H1 (cell line): ENCODE measurements around the gene CDKN1B. TPM values are rescaled to one million over a fixed set of nuclear protein-coding genes. Genes with fewer than 3 reads are reported as not detected.

Experiments
- CTCF ChIA-PET: fragments of 300-600 bp; sonication (Branson Sonifier 250); formaldehyde crosslinking; loops from one replicate; lab custom pipeline; 2021; ENCODE audit not compliant: partially characterized antibody; lab: Charles Lee
- POLR2A ChIA-PET: fragments of 300-600 bp; sonication (Branson Sonifier 250); formaldehyde crosslinking; loops from one replicate; lab custom pipeline; 2021; ENCODE audit warnings: inconsistent platforms; ENCODE audit not compliant: partially characterized antibody; lab: Charles Lee
- DNase-seq, 2 experiments: peaks; one replicate each; pipeline versions ENCODE4 v3.0.0 to v3.0.0-alpha.2; 2010 to 2022; ENCODE audit warnings: low spot score in 2 of 2, low read depth in 1 of 2, mixed read lengths in 1 of 2
- FAIRE-seq: peaks from 2 replicates; lab custom pipeline; 2011; peaks lifted over from hg19 to GRCh38; lab: Jason Lieb, UNC
- H2AFZ ChIP-seq: 2 replicates; pipeline ENCODE4 v1.8.1; 2012; ENCODE audit warnings: low read length, inconsistent platforms
- H2AK5ac ChIP-seq: 2 replicates; pipeline ENCODE4 v1.6.1; 2013; ENCODE audit warnings: low read depth, low read length
- H2BK120ac ChIP-seq: replicated peaks from 2 replicates; pipeline ENCODE3; 2013; ENCODE audit warnings: low read depth, low read length, inconsistent platforms
- H2BK12ac ChIP-seq: 2 replicates; pipeline ENCODE4 v1.6.1; 2013; ENCODE audit warnings: low read depth, low read length
- H2BK15ac ChIP-seq: 2 replicates; pipeline ENCODE4 v1.6.1; 2013; ENCODE audit warnings: low read length
- H2BK20ac ChIP-seq: 2 replicates; pipeline ENCODE4 v1.6.1; 2013; ENCODE audit warnings: low read length
- H2BK5ac ChIP-seq: 2 replicates; pipeline ENCODE4 v1.6.1; 2013; ENCODE audit warnings: low read depth, low read length
- H3K14ac ChIP-seq: 2 replicates; pipeline ENCODE4 v1.6.1; 2013; ENCODE audit warnings: inconsistent platforms; ENCODE audit not compliant: insufficient read length
- H3K18ac ChIP-seq: 2 replicates; pipeline ENCODE4 v1.6.1; 2013; ENCODE audit warnings: low read length; ENCODE audit errors: extremely low read depth
- H3K23ac ChIP-seq: 2 replicates; pipeline ENCODE4 v1.6.1; 2013; ENCODE audit warnings: inconsistent platforms; ENCODE audit not compliant: insufficient read length
- H3K23me2 ChIP-seq: 2 replicates; pipeline ENCODE4 v1.6.1; 2013; ENCODE audit warnings: low read depth, low read length
- H3K27ac ChIP-seq: 2 replicates; pipeline ENCODE4 v1.6.1; 2011; ENCODE audit warnings: low read depth, low read length, inconsistent platforms
- H3K27me3 ChIP-seq, 4 experiments: replicated peaks in 1 of 4; 1 replicate in 1 of 4; 2 replicates in 3 of 4; pipeline versions ENCODE4 v1.6.1 to v1.8.1; 2011 to 2013; ENCODE audit warnings: low read length in 3 of 4, mild to moderate bottlenecking in 3 of 4, inconsistent platforms in 2 of 4, mixed read lengths in 2 of 4, moderate library complexity in 1 of 4; ENCODE audit not compliant: control insufficient read depth in 3 of 4, insufficient read depth in 3 of 4; ENCODE audit errors: extremely low read depth in 1 of 4
- H3K36me3 ChIP-seq, 4 experiments: 2 replicates each; pipeline versions ENCODE4 v1.6.1 to v1.8.1; 2011 to 2013; ENCODE audit warnings: mild to moderate bottlenecking in 4 of 4, low read length in 3 of 4, moderate library complexity in 2 of 4, control low read depth in 1 of 4, inconsistent platforms in 1 of 4; ENCODE audit not compliant: insufficient read depth in 4 of 4, control insufficient read depth in 2 of 4
- H3K4ac ChIP-seq: replicated peaks from 2 replicates; pipeline ENCODE3; 2013; ENCODE audit warnings: low read length, low read depth, mixed read lengths, inconsistent platforms; ENCODE audit not compliant: insufficient read length
- H3K4me1 ChIP-seq, 4 experiments: replicated peaks in 1 of 4; 1 replicate in 1 of 4; 2 replicates in 3 of 4; pipeline versions ENCODE4 v1.6.1 to v1.8.1; 2011 to 2013; ENCODE audit warnings: low read length in 3 of 4, inconsistent platforms in 2 of 4, mixed read lengths in 1 of 4; ENCODE audit not compliant: insufficient read depth in 4 of 4, control insufficient read depth in 3 of 4
- H3K4me2 ChIP-seq, 2 experiments: 2 replicates each; pipeline versions ENCODE4 v1.6.1 to v1.8.1; 2011 to 2013; ENCODE audit warnings: low read depth in 2 of 2, low read length in 2 of 2, control low read depth in 1 of 2, inconsistent platforms in 1 of 2, mild to moderate bottlenecking in 1 of 2; ENCODE audit not compliant: insufficient read depth in 1 of 2
- H3K4me3 ChIP-seq, 4 experiments: fragments of 200-600, 300-600 bp in 1 of 4; sonication (generic), shearing (Covaris generic), sonication (Bioruptor Twin) in 1 of 4; 2 replicates each; pipeline versions ENCODE4 v1.5.1 to v1.8.1; 2011 to 2016; ENCODE audit warnings: low read length in 4 of 4, low read depth in 3 of 4, control low read depth in 2 of 4, inconsistent platforms in 2 of 4, mild to moderate bottlenecking in 2 of 4, mixed read lengths in 1 of 4, moderate library complexity in 1 of 4; ENCODE audit not compliant: insufficient read depth in 2 of 4; ENCODE audit errors: extremely low read depth in 1 of 4
- H3K56ac ChIP-seq: replicated peaks from 2 replicates; pipeline ENCODE3; 2013; ENCODE audit warnings: low read depth, mild to moderate bottlenecking, mixed read lengths, low read length, inconsistent platforms; ENCODE audit not compliant: insufficient read length
- H3K79me1 ChIP-seq: 2 replicates; pipeline ENCODE4 v1.6.1; 2013; ENCODE audit warnings: low read depth, low read length, control low read depth
- H3K79me2 ChIP-seq, 2 experiments: 2 replicates each; pipeline versions ENCODE4 v1.6.1 to v1.8.1; 2012 to 2013; ENCODE audit warnings: low read length in 2 of 2, mild to moderate bottlenecking in 2 of 2, inconsistent platforms in 1 of 2; ENCODE audit not compliant: insufficient read depth in 2 of 2, control insufficient read depth in 1 of 2
- H3K9ac ChIP-seq, 4 experiments: replicated peaks in 1 of 4; 1 replicate in 1 of 4; 2 replicates in 3 of 4; pipeline versions ENCODE4 v1.6.1 to v1.8.1; 2011 to 2013; ENCODE audit warnings: low read depth in 3 of 4, low read length in 3 of 4, control low read depth in 2 of 4, mild to moderate bottlenecking in 2 of 4, moderate library complexity in 2 of 4, inconsistent platforms in 1 of 4; ENCODE audit errors: extremely low read depth in 1 of 4
- H3K9me3 ChIP-seq, 2 experiments: 2 replicates each; pipeline versions ENCODE4 v1.6.1 to v1.8.1; 2012 to 2013; ENCODE audit warnings: mild to moderate bottlenecking in 2 of 2, moderate library complexity in 2 of 2, control low read depth in 1 of 2, inconsistent platforms in 1 of 2, low read depth in 1 of 2, low read length in 1 of 2, mixed read lengths in 1 of 2; ENCODE audit not compliant: insufficient read depth in 2 of 2
- H4K20me1 ChIP-seq, 2 experiments: replicated peaks in 1 of 2; 2 replicates each; pipeline versions ENCODE3 to v1.8.1; 2011 to 2013; ENCODE audit warnings: inconsistent platforms in 2 of 2, low read length in 2 of 2, mild to moderate bottlenecking in 1 of 2; ENCODE audit not compliant: insufficient read depth in 2 of 2, control insufficient read depth in 1 of 2
- H4K5ac ChIP-seq: 2 replicates; pipeline ENCODE4 v1.6.1; 2013; ENCODE audit warnings: low read length, low read depth, mixed read lengths, inconsistent platforms; ENCODE audit not compliant: insufficient read length
- H4K8ac ChIP-seq: 2 replicates; pipeline ENCODE4 v1.8.0; 2013; ENCODE audit warnings: mild to moderate bottlenecking, moderate library complexity, low read length, inconsistent platforms; ENCODE audit not compliant: insufficient read depth; ENCODE audit errors: extremely low read depth
- H4K91ac ChIP-seq: replicated peaks from 2 replicates; pipeline ENCODE3; 2013; ENCODE audit warnings: low read length, mixed read lengths, inconsistent platforms; ENCODE audit not compliant: insufficient read length
- BCL11A ChIP-seq, 2 experiments: IDR thresholded peaks; one replicate each; pipeline ENCODE4 v1.6.1; 2011; ENCODE audit warnings: low read depth in 2 of 2, low read length in 2 of 2, mild to moderate bottlenecking in 2 of 2
- CBX8 ChIP-seq: fragments of 300-800, 300-1000 bp; sonication (generic); IDR thresholded peaks from 2 replicates; pipeline ENCODE4 v1.7.1; 2016; ENCODE audit warnings: low read depth, low read length, borderline replicate concordance
- CTCF ChIP-seq, 3 experiments: IDR thresholded peaks; 1 replicate in 2 of 3; 2 replicates in 1 of 3; pipeline versions ENCODE4 v1.5.1 to v1.6.1; 2011; ENCODE audit warnings: low read length in 3 of 3, mild to moderate bottlenecking in 3 of 3, inconsistent platforms in 2 of 3, low read depth in 1 of 3, moderate library complexity in 1 of 3; ENCODE audit not compliant: insufficient read depth in 1 of 3; ENCODE audit errors: control extremely low read depth in 1 of 3
- FOSL1 ChIP-seq: IDR thresholded peaks from 2 replicates; pipeline ENCODE4 v1.6.1; 2011; ENCODE audit warnings: mild to moderate bottlenecking, low read depth, low read length, moderate library complexity; ENCODE audit not compliant: insufficient read depth
- HDAC6 ChIP-seq: IDR thresholded peaks from one replicate; pipeline ENCODE4 v1.7.1; 2012; ENCODE audit warnings: low read depth, mild to moderate bottlenecking, inconsistent platforms, low read length, moderate library complexity
- KDM1A ChIP-seq: fragments of 200-600, 300-600 bp; sonication (generic); IDR thresholded peaks from 2 replicates; pipeline ENCODE4 v1.7.1; 2016; ENCODE audit warnings: mild to moderate bottlenecking, low read length, borderline replicate concordance
- TEAD4 ChIP-seq: IDR thresholded peaks from 2 replicates; pipeline ENCODE4 v1.6.1; 2012; ENCODE audit warnings: low read depth, low read length, inconsistent platforms, mixed read lengths
- YY1 ChIP-seq: IDR thresholded peaks from 2 replicates; pipeline ENCODE4 v1.6.1; 2011; ENCODE audit warnings: low read depth, mild to moderate bottlenecking, low read length
- WGBS, 2 experiments: shearing (Covaris generic) in 1 of 2; methylation state at CpG; one replicate each; pipeline versions ENCODE4 v1.1.6 to v1.1.7; 2013 to 2015; ENCODE audit warnings: low lambda C conversion rate in 2 of 2, mixed read lengths in 2 of 2, inconsistent platforms in 1 of 2, low coverage in 1 of 2, missing lambda C conversion rate in 1 of 2; ENCODE audit not compliant: insufficient replicate concordance in 2 of 2, insufficient coverage in 1 of 2, insufficient read length in 1 of 2; ENCODE audit errors: extremely low coverage in 1 of 2, missing lambda C conversion rate in 1 of 2; 5-methylcytosine and 5-hydroxymethylcytosine counted together
- polyA plus RNA-seq, 7 experiments: library from polyadenylated mRNA; depleted of rRNA in 3 of 7; stranded (reverse) in 5 of 7; unstranded in 2 of 7; fragments of >200 nt in 5 of 7; fragments of 200-250 nt in 2 of 7; gene quantifications; 1 replicate in 5 of 7; 2 replicates in 1 of 7; 4 replicates in 1 of 7; pipeline versions ENCODE4 v1.2.1 to v1.2.3, GENCODE V29; 2011 to 2013; ENCODE audit warnings: missing spikeins in 2 of 7, mixed read lengths in 2 of 7
- total RNA-seq: library from RNA; stranded (reverse); fragmentation: NEBNext Ultra II Directional; extraction: Animal tissue kit (Norgen Biotek cat#: 25700); gene quantifications from 2 replicates; pipeline ENCODE4 v1.2.1, GENCODE V29; 2021
- TF ChIP-seq, protein P1 (sequence below): IDR thresholded peaks from 2 replicates; pipeline ENCODE4 v1.6.1; 2012; ENCODE audit warnings: inconsistent platforms

Gene CDKN1B
- total and polyA plus RNA-seq, 2 of the 8 experiments (the other 6 are each of a cell fraction or from before 2014, with no cell fraction given) = 6.5 to 27.2 TPM

- H3K56ac ChIP-seq = no peak overlapping the region
- no peaks in the 10 kb centered on the region for H3K36me3 ChIP-seq
- H3K27me3 ChIP-seq = no peaks in the 10 kb centered on the region
- FAIRE-seq = no peak
- H4K8ac ChIP-seq = no peak overlapping the region
- no peaks in the 10 kb centered on the region for H3K79me2 ChIP-seq
- H4K5ac ChIP-seq = no peak overlapping the region
- no peak overlapping the region for H3K23ac ChIP-seq
- no peak overlapping the region for H3K18ac ChIP-seq
- H3K79me1 ChIP-seq = no peaks in the 10 kb centered on the region
- no peak overlapping the region for H2BK20ac ChIP-seq
- no peaks in the 10 kb centered on the region for H4K20me1 ChIP-seq
- H4K91ac ChIP-seq = no peak overlapping the region
- H2BK5ac ChIP-seq = no peak overlapping the region
- no peak overlapping the region for H3K9ac ChIP-seq
- H3K4me1 ChIP-seq = no peaks in the 10 kb centered on the region
- ChIA-PET CTCF (interaction anchor here (0.6 to 1.2 kb wide), 4 partner anchors 9 to 45 kb away, joined by 3 read pairs; no protein-coding TSS in a partner anchor), POLR2A (no interaction called here)
- no peak overlapping the region for H3K14ac ChIP-seq
- no peaks in the 10 kb centered on the region; the same call in 1 of the 2 replicates for H3K23me2 ChIP-seq
- no peak overlapping the region for H3K4ac ChIP-seq
- H3K27ac ChIP-seq = no peak overlapping the region
- no peaks in the 10 kb centered on the region for H3K9me3 ChIP-seq
- DNase-seq = no peak
- H2AFZ ChIP-seq = no peak overlapping the region
- H2BK12ac ChIP-seq = no peak overlapping the region
- no peak overlapping the region for H2BK15ac ChIP-seq
- TF ChIP-seq YY1 (no peak), CBX8 (no peak), BCL11A (IDR thresholded peaks at IDR 0.05; ENCODE audit: low read depth in 2 of 2, low read length in 2 of 2) (no peak), KDM1A (no peak), FOSL1 (no peak), HDAC6 (no peak), CTCF (IDR thresholded peaks at IDR 0.05; ENCODE audit: control extremely low read depth in 1 of 3, insufficient read depth in 1 of 3, low read depth in 1 of 3, low read length in 3 of 3) (no peak), TEAD4 (no peak)
- TF ChIP-seq, protein P1, sequence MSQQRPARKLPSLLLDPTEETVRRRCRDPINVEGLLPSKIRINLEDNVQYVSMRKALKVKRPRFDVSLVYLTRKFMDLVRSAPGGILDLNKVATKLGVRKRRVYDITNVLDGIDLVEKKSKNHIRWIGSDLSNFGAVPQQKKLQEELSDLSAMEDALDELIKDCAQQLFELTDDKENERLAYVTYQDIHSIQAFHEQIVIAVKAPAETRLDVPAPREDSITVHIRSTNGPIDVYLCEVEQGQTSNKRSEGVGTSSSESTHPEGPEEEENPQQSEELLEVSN = no peak
- no peak overlapping the region for H3K4me3 ChIP-seq
- no peak overlapping the region for H2AK5ac ChIP-seq
- no peak overlapping the region for H2BK120ac ChIP-seq
- H3K4me2 ChIP-seq = no peak overlapping the region
- 89% methylated on average over 7 of the region's 7 CpGs; no CpG with 5 or more reads in 1 of the 2 experiments for WGBS, 2 experiments
Observed at GRCh38 chr12:12759234-12759915, 42.2 kb downstream of the CDKN1B start.
